CD4-positive, alpha-beta memory T cell (primary cell): ENCODE measurements around the gene THSD7A. TPM values are rescaled to one million over a fixed set of nuclear protein-coding genes. Genes with fewer than 3 reads are reported as not detected.

Experiments used
- CTCF ChIA-PET: fragments of 350-600 bp; sonication (Branson Sonifier 250); formaldehyde crosslinking; loops from one replicate; lab custom pipeline; 2021; ENCODE audit warnings: inconsistent platforms; ENCODE audit not compliant: partially characterized antibody; lab: Charles Lee
- POLR2A ChIA-PET: fragments of 350-600 bp; sonication (Branson Sonifier 250); formaldehyde crosslinking; loops from one replicate; lab custom pipeline; 2021; ENCODE audit not compliant: partially characterized antibody; lab: Charles Lee
- DNase-seq, 5 donors: peaks; one replicate each; pipeline versions ENCODE4 v3.0.0 to v3.0.0-alpha.2; 2020 to 2022; ENCODE audit warnings: mixed read lengths in 1 of 5
- H3K27ac ChIP-seq: one replicate; pipeline ENCODE4 v1.7.0; 2013; ENCODE audit warnings: low read depth, low read length
- H3K27me3 ChIP-seq: 2 replicates; pipeline ENCODE4 v1.7.0; 2013; ENCODE audit warnings: mild to moderate bottlenecking, low read length, moderate library complexity; ENCODE audit not compliant: insufficient read depth
- H3K36me3 ChIP-seq: 2 replicates; pipeline ENCODE4 v1.7.0; 2013; ENCODE audit warnings: mild to moderate bottlenecking, low read length, moderate library complexity; ENCODE audit not compliant: insufficient read depth
- H3K4me1 ChIP-seq: 2 replicates; pipeline ENCODE4 v1.7.0; 2013; ENCODE audit warnings: mild to moderate bottlenecking, low read length, moderate library complexity; ENCODE audit not compliant: insufficient read depth
- H3K4me3 ChIP-seq, 2 donors: one replicate each; pipeline ENCODE4 v1.7.0; 2013; ENCODE audit warnings: low read length in 2 of 2, mild to moderate bottlenecking in 1 of 2
- H3K9me3 ChIP-seq, 2 donors: one replicate each; pipeline ENCODE4 v1.7.0; 2013; ENCODE audit warnings: low read length in 2 of 2, control low read depth in 1 of 2; ENCODE audit not compliant: control insufficient read depth in 1 of 2
- H3K27ac Mint-ChIP-seq, 7 donors: one replicate each; pipeline ENCODE4 v1.8.0; 2020 to 2021; ENCODE audit warnings: mixed read lengths in 7 of 7, mild to moderate bottlenecking in 6 of 7, inconsistent platforms in 3 of 7, moderate library complexity in 3 of 7
- H3K27me3 Mint-ChIP-seq, 2 donors: one replicate each; pipeline ENCODE4 v1.8.0; 2020 to 2021; ENCODE audit warnings: mixed read lengths in 2 of 2
- H3K36me3 Mint-ChIP-seq, 2 donors: one replicate each; pipeline ENCODE4 v1.8.0; 2020 to 2021; ENCODE audit warnings: mixed read lengths in 2 of 2, inconsistent platforms in 1 of 2, mild to moderate bottlenecking in 1 of 2
- H3K4me1 Mint-ChIP-seq, 4 donors: one replicate each; pipeline ENCODE4 v1.8.0; 2020 to 2021; ENCODE audit warnings: mixed read lengths in 4 of 4, mild to moderate bottlenecking in 1 of 4
- H3K4me3 Mint-ChIP-seq, 8 donors: one replicate each; pipeline ENCODE4 v1.8.0; 2020 to 2021; ENCODE audit warnings: mixed read lengths in 8 of 8, mild to moderate bottlenecking in 7 of 8, moderate library complexity in 6 of 8, inconsistent platforms in 3 of 8
- H3K9me3 Mint-ChIP-seq, 8 donors: one replicate each; pipeline ENCODE4 v1.8.0; 2020 to 2021; ENCODE audit warnings: mixed read lengths in 8 of 8, mild to moderate bottlenecking in 5 of 8, inconsistent platforms in 3 of 8, moderate library complexity in 1 of 8
- intact Hi-C: fragments of 100-400 bp; cut with micrococcal nuclease; formaldehyde crosslinking; loops from one replicate; pipeline ENCODE4 v1.15.1; 2023
- polyA plus RNA-seq, 2 donors: library from polyadenylated mRNA; unstranded; fragments of 300-500 nt; fragmentation: Illumina TruSeq; gene quantifications; one replicate each; pipeline ENCODE4 v1.2.3, GENCODE V29; 2021
- total RNA-seq, 2 experiments: library from RNA; stranded (reverse); gene quantifications; one replicate each; pipeline ENCODE4 v1.2.3, GENCODE V29; 2021

Gene THSD7A
- total and polyA plus RNA-seq, 4 experiments from 2014 or later = not detected

DNA sequence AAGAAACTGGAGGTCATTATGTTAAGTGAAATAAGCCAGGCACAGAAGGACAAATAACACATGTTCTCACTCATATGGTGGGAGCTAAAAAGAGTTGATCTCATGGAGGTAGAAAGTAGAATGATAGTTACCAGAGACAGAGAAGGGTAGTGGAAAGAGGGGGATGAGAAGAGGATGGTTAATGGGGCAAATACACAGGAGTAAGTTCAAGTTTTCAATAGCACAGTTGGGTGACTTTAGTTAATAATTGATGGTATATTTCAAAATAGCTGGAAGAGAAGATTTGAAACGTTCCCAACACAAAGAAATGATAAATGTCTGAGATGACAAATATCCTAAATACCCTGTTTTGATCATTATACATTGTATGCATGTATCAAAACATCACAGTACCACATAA is 261.8 kb downstream of the THSD7A start:
- intact Hi-C loops = no loop called here
- Mint-ChIP-seq H3K36me3 (no peaks in the 10 kb centered on the region), H3K4me3 (no peak overlapping the region), H3K4me1 (no peaks in the 10 kb centered on the region), H3K27ac (no peak overlapping the region), H3K27me3 (no peaks in the 10 kb centered on the region), H3K9me3 (peaks cover 0 to 2% (median 2%) of the 10 kb centered on the region in 8 donors)
- ChIA-PET CTCF (no interaction called here), POLR2A (no interaction called here)
- no peak overlapping the region for H3K4me3 ChIP-seq
- no peaks in the 10 kb centered on the region for H3K36me3 ChIP-seq
- no peak overlapping the region for H3K27ac ChIP-seq
- no peak for DNase-seq
- no peaks in the 10 kb centered on the region for H3K4me1 ChIP-seq
- H3K9me3 ChIP-seq = no peaks in the 10 kb centered on the region
- no peaks in the 10 kb centered on the region for H3K27me3 ChIP-seq

- POLR2A ChIA-PET = no interaction called here
- Histone ChIP-seq H3K9me3 (no peaks in the 10 kb centered on the region), H3K4me3 (no peak overlapping the region), H3K4me1 (no peaks in the 10 kb centered on the region), H3K27me3 (no peaks in the 10 kb centered on the region), H3K27ac (no peak overlapping the region), H3K36me3 (no peaks in the 10 kb centered on the region)
- intact Hi-C loops = no loop called here
- Mint-ChIP-seq H3K27me3 (no peaks in the 10 kb centered on the region), H3K36me3 (no peaks in the 10 kb centered on the region), H3K27ac (no peak overlapping the region), H3K9me3 (peaks cover 0 to 2% (median under 1%) of the 10 kb centered on the region in 8 donors), H3K4me3 (no peak overlapping the region), H3K4me1 (no peaks in the 10 kb centered on the region)
- CTCF ChIA-PET = no interaction called here
- DNase-seq = no peak
Observed at GRCh38 chr7:11567571-11567970, 264.4 kb downstream of the THSD7A start.

- Mint-ChIP-seq H3K9me3 (peaks cover 0 to 11% (median 0%) of the 10 kb centered on the region in 8 donors), H3K4me1 (no peaks in the 10 kb centered on the region), H3K4me3 (no peak overlapping the region), H3K27me3 (no peaks in the 10 kb centered on the region), H3K36me3 (no peaks in the 10 kb centered on the region), H3K27ac (no peak overlapping the region)
- ChIA-PET CTCF (no interaction called here), POLR2A (no interaction called here)
- H3K36me3 ChIP-seq = no peaks in the 10 kb centered on the region
- intact Hi-C loops = no loop called here
- DNase-seq = no peak
- no peaks in the 10 kb centered on the region for H3K27me3 ChIP-seq
- H3K4me3 ChIP-seq = no peak overlapping the region
- H3K9me3 ChIP-seq = no peaks in the 10 kb centered on the region
- H3K4me1 ChIP-seq = no peaks in the 10 kb centered on the region
- no peak overlapping the region for H3K27ac ChIP-seq
Observed at GRCh38 chr7:11557627-11558026, 274.4 kb downstream of the THSD7A start.

DNA sequence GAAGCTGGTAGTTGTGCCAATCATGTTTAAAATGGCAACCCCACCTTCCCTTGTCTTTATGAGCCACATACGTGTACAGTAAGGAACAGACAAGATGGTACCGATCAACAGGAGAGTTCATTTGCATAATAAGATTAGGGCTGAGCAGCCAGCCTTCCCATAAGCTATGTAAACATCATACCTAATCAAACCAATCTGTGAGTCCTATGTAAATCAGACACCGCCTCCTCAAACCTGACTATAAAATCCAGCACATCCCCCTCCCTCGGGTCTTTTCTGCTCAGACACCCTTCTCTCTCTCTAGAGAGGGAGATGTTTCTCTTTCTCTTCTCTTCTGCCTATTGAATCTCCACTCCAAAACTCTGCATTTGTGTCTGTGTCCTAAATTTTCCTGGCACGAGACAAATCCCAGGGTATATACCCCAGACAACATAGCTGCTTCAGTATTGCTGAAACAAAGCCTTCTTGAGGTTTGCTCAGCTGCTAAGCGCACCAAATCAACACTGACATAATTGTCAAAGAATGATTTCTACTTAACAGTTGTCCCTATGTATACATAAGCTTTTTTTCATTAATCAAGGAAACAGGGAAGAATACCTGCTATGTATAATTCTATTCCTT is 279.2 kb downstream of the THSD7A start:
- no peak overlapping the region for H3K4me3 Mint-ChIP-seq
- intact Hi-C loops = no loop called here
- no peaks in the 10 kb centered on the region for H3K27me3 Mint-ChIP-seq

GRCh38 chr7:11551470-11551869 is 280.5 kb downstream of the THSD7A start:
- Histone ChIP-seq H3K27ac (no peak overlapping the region), H3K27me3 (no peaks in the 10 kb centered on the region), H3K9me3 (no peaks in the 10 kb centered on the region), H3K4me1 (no peaks in the 10 kb centered on the region), H3K36me3 (no peaks in the 10 kb centered on the region), H3K4me3 (no peak overlapping the region)
- POLR2A ChIA-PET = no interaction called here
- no peaks in the 10 kb centered on the region for H3K27me3 Mint-ChIP-seq
- no peak overlapping the region for H3K27ac Mint-ChIP-seq
- no peak overlapping the region for H3K4me3 Mint-ChIP-seq
- H3K36me3 Mint-ChIP-seq = no peaks in the 10 kb centered on the region
- CTCF ChIA-PET = no interaction called here
- no peaks in the 10 kb centered on the region for H3K4me1 Mint-ChIP-seq
- peaks cover 0 to 7% (median 0%) of the 10 kb centered on the region in 8 donors for H3K9me3 Mint-ChIP-seq
- DNase-seq = no peak
- intact Hi-C loops = no loop called here

More for the DNA sequence above, 279.2 kb downstream of the THSD7A start:
- Histone ChIP-seq H3K4me3 (no peak overlapping the region), H3K27ac (no peak overlapping the region), H3K27me3 (no peaks in the 10 kb centered on the region), H3K4me1 (no peaks in the 10 kb centered on the region), H3K9me3 (no peaks in the 10 kb centered on the region), H3K36me3 (no peaks in the 10 kb centered on the region)
- ChIA-PET CTCF (no interaction called here), POLR2A (no interaction called here)
- Mint-ChIP-seq H3K4me1 (no peaks in the 10 kb centered on the region), H3K36me3 (no peaks in the 10 kb centered on the region), H3K9me3 (peaks cover 0 to 4% (median 1%) of the 10 kb centered on the region in 8 donors), H3K27ac (no peak overlapping the region)
- no peak for DNase-seq

DNA sequence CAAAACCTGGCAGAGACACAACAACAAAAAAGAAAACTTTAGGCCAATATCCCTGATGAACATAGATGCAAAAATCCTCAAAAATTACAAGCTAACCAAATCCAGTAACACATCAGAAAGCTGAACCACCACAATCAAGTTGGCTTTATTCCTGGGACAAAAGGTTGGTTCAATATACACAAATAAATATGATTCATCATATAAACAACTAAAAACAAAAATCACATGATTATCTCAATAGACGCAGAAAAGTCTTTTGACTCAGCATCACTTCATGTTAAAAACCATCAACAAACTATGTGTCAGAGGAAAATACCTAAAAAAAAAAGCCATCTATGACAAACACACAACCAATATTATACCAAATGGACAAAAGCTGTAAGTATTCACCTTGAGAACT is 283.5 kb downstream of the THSD7A start:
- Mint-ChIP-seq H3K4me1 (no peaks in the 10 kb centered on the region), H3K36me3 (no peaks in the 10 kb centered on the region), H3K27ac (no peak overlapping the region), H3K4me3 (no peak overlapping the region), H3K9me3 (peaks cover 0 to 7% (median 0%) of the 10 kb centered on the region in 8 donors), H3K27me3 (no peaks in the 10 kb centered on the region)
- intact Hi-C loops = no loop called here
- Histone ChIP-seq H3K36me3 (no peaks in the 10 kb centered on the region), H3K4me3 (no peak overlapping the region), H3K27me3 (no peaks in the 10 kb centered on the region), H3K9me3 (no peaks in the 10 kb centered on the region), H3K27ac (no peak overlapping the region), H3K4me1 (no peaks in the 10 kb centered on the region)
- ChIA-PET CTCF (no interaction called here), POLR2A (no interaction called here)
- no peak for DNase-seq

DNA sequence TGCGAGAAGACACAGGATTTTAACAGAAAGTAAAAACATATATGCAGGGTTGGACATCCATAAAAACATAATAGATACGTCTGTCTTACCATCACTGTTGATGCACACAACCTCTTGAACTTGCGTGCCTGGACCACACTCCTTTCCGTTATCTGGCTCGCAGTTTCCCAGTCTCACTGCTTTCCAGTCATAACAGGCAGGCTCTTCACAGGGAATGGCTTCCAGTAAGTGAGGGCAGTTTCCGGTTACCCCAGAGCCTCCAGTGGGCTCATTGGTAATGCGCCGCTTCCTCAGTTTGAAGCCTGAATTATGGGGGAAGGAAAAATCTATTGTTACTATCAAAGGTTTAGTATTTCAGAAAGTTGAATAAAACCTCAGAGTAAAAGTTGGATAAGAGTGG is 290.7 kb downstream of the THSD7A start:
- CTCF ChIA-PET = no interaction called here

More for the DNA sequence above, 290.7 kb downstream of the THSD7A start:
- no peaks in the 10 kb centered on the region for H3K36me3 Mint-ChIP-seq
- H3K9me3 ChIP-seq = no peaks in the 10 kb centered on the region
- H3K27me3 Mint-ChIP-seq = no peaks in the 10 kb centered on the region
- H3K27me3 ChIP-seq = no peaks in the 10 kb centered on the region
- intact Hi-C loops = no loop called here
- no peak for DNase-seq
- no peak overlapping the region for H3K27ac ChIP-seq
- no peak overlapping the region for H3K4me3 Mint-ChIP-seq
- H3K4me3 ChIP-seq = no peak overlapping the region
- H3K36me3 ChIP-seq = no peaks in the 10 kb centered on the region
- POLR2A ChIA-PET = no interaction called here
- H3K9me3 Mint-ChIP-seq = peaks cover 0 to 6% (median 1%) of the 10 kb centered on the region in 8 donors
- H3K4me1 Mint-ChIP-seq = no peaks in the 10 kb centered on the region
- no peaks in the 10 kb centered on the region for H3K4me1 ChIP-seq
- H3K27ac Mint-ChIP-seq = no peak overlapping the region
